HTERT RPE-1 (cell line): ENCODE measurements around the gene PRDM15.

Experiments
- in situ Hi-C: fragments of 300-500 bp; cut with MboI; formaldehyde crosslinking; loops from 4 replicates; pipeline ENCODE4 v1.14.3; 2020; ENCODE audit warnings: low sequenced_read_pairs

PRDM15 gene

GRCh38 chr21:41845310-41846032 lies 33.7 kb downstream of the PRDM15 start:
- in situ Hi-C loops, result no loop called here

GRCh38 chr21:41843584-41843983 lies 35.6 kb downstream of the PRDM15 start:
- in situ Hi-C loops, result no loop called here

GRCh38 chr21:41840880-41841279 lies 38.3 kb downstream of the PRDM15 start:
- in situ Hi-C loops, result no loop called here

DNA sequence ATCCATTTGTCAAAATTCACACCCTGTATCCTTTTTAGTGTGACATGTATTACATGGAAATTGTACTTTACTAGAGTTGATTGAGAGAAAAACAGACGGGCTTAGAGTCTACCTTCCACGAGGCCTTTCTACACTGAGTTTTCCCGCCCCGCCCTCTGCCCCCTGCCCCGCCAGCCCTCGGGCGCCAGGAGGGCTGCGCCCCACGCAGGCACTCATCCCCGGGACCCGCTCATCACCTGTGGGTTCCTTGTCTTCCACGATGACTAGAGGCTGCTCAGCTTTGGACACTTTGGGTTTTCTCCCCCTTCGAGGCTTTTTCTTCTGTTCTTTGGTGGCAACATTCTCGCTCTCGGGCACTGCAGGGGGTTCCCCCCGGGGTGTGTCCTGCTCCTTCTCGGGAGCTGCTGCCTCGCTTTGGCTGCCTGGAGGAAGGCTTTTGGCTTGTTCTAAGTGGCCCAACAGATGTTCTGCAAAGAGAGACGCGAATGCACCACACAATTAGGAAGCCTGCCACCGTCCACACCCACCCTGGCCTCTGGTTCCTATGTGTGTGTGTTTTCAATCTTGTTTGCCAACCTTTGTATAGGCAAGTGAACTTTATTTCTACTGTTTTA lies 39.6 kb downstream of the PRDM15 start:
- in situ Hi-C loops, result no loop called here

- in situ Hi-C loops, result no loop called here
Observed at GRCh38 chr21:41837756-41838297, 41.3 kb downstream of the PRDM15 start.

DNA sequence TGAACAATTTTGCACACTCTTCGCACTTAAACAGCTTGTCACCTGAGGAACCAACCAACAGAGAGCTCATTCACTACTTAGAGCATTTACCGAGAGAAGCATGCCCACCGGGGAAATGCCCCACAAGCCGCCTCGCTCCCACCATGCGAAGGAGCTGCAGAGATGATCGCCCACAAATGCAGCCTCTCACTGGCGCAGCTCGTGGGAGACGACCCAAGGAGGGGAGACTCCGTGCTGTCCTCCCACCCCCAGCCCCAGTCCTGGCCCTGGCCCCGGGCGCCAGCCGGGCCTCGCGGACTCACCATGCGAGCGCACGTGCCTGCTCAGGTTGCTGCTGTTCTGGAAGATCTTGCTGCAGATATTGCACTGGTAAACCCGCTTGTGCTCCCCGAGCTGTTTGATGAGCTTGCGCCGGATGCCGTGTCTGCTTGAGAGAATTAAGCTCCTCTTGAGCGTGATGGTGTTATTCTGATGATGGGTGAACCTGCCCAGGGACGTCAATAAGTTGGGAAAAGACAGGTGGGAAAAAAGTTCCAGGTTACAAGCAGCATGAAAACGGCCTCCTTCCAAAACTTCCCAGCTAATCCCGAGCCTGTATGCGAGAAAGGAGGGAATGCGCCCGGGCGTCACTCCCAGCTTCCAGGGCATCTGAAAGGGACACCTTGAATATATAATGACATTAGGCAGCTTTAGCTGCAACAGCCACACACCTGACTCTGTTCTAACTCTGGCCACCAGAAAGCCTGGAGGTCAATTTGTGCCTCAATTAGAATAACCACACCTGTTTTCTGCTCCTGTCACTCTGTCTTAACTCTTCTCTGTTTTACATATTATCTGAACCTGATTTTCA lies 42.8 kb downstream of the PRDM15 start:
- in situ Hi-C loops, result no loop called here

DNA sequence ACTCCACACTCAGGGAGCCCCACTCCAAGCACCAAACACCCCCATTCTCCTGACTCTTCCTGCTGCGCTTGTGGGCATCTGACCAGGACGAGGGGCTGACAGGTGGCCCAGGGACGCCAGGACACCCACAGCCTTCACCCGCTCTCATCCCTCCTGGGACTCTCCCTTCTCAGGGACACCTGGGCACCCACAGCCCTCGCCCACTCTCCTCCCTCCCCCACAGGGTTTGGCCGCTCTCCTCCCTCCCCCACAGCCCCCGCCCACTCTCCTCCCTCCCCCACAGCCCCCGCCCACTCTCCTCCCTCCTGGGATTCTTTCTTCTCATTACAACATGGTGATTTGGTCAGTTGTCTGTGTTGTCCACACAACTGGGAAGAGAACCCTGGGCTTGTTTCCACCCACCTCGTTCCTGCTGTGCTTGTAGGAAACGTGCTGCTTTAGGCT lies 43.4 kb downstream of the PRDM15 start:
- in situ Hi-C loops, result no loop called here

- in situ Hi-C loops, result no loop called here
Observed at GRCh38 chr21:41834926-41835663, 44.0 kb downstream of the PRDM15 start.

GRCh38 chr21:41834252-41834925 lies 44.8 kb downstream of the PRDM15 start:
- in situ Hi-C loops, result no loop called here

GRCh38 chr21:41833497-41834115 lies 45.5 kb downstream of the PRDM15 start:
- in situ Hi-C loops, result no loop called here

- in situ Hi-C loops, result no loop called here
Observed at GRCh38 chr21:41832596-41833496, 46.3 kb downstream of the PRDM15 start.

DNA sequence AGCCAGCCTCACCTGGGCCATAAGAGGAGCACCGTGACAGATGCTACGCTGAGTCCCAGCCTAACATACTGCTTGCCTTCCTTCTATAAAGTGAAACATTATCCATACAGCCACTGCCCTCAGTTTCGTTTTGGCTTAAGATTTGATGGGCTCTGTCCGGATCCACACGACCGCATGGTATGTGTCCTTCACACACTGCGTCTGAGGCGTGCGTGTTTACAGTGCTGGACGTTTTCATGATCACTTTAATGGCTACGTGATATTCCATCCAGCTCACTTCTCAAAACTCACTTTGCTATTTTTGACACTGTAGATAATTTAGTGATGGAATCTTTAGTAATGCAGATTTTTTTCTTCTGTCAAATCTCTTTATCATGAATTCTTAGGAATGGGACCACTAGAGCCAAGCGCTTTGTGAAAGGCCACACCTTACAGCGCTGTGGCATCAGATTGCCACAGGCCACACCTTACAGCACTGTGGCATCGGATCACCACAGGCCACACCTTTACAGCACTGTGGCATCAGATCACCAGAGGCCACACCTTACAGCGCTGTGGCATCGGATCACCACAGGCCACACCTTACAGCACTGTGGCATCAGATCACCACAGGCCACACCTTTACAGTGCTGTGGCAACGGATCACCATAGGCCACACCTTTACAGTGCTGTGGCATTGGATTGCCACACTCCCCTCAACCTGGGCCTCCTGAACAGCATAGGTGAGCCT lies 47.1 kb downstream of the PRDM15 start:
- in situ Hi-C loops, result no loop called here

- in situ Hi-C loops, result no loop called here
Observed at GRCh38 chr21:41831453-41831831, 47.7 kb downstream of the PRDM15 start.

DNA sequence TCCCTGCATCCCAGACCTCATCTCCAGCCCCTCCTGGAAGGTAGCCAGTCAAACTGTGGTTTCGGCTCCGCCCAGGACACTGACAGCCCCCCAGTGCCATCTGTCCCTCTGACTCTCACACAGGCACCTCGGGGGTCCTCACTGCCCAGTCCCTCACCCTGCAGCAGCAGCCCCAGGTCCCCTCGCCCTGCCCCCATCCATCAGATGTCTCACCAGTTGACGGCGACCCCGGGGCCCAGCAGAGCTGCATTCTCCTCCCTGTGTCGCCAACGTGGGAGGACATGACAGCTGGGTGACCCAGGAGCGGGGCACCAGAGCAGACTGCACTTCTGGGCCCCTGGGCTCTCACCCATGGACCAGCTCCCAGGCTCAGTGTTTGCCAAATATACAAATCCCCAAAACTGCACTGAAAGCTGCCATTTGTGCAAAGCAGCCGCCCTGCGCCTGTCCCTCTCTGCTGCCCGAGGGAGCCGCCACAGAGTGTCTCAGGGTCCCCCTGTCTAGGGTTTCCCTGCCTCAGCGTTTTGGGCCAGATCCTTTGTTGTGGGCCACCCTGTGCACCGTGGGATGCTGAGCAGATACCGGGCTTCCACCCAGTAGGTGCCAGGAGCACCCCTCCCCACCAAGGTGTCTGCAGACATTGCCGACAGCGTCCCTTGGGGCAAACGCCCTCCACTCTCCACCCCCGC lies 48.2 kb downstream of the PRDM15 start:
- in situ Hi-C loops, result no loop called here

GRCh38 chr21:41830145-41830707 lies 48.9 kb downstream of the PRDM15 start:
- in situ Hi-C loops, result no loop called here

GRCh38 chr21:41828884-41829360 lies 50.2 kb downstream of the PRDM15 start:
- in situ Hi-C loops, result no loop called here
